Stimulated activated naive CD8-positive, alpha-beta T cell treated with anti-CD3 and anti-CD28 coated beads, Interleukin-15, Interleukin-2, amounts not matched to agents 100 ng/mL and 50 ng/mL, for 24 hours (primary cell): Measurements from ENCODE around the gene HSPA2.
"Not testable (repeated sequence)": the region's sequence is repeated elsewhere in the genome, so short reads cannot be mapped to it uniquely, and the experiment has no call there.

Experiments
- H3K27ac Mint-ChIP-seq: one replicate; pipeline ENCODE4 v1.8.0; 2021; ENCODE audit warnings: mild to moderate bottlenecking, mixed read lengths
- H3K27me3 Mint-ChIP-seq: one replicate; pipeline ENCODE4 v1.8.0; 2021; ENCODE audit warnings: mixed read lengths
- H3K36me3 Mint-ChIP-seq: one replicate; pipeline ENCODE4 v1.8.0; 2021; ENCODE audit warnings: low read depth, mixed read lengths
- H3K4me1 Mint-ChIP-seq: one replicate; pipeline ENCODE4 v1.8.0; 2021; ENCODE audit warnings: low read depth, mixed read lengths
- H3K4me3 Mint-ChIP-seq: one replicate; pipeline ENCODE4 v1.8.0; 2021; ENCODE audit warnings: mild to moderate bottlenecking, mixed read lengths
- H3K9me3 Mint-ChIP-seq: one replicate; pipeline ENCODE4 v1.8.0; 2021; ENCODE audit warnings: mixed read lengths

Gene HSPA2

GRCh38 chr14:64569138-64569631 is 28.6 kb downstream of the HSPA2 start:
- no peaks in the 10 kb centered on the region for H3K36me3 Mint-ChIP-seq
- no peak overlapping the region for H3K4me3 Mint-ChIP-seq
- H3K9me3 Mint-ChIP-seq = no peaks in the 10 kb centered on the region
- peaks cover 5% of the 10 kb centered on the region for H3K27me3 Mint-ChIP-seq
- no peak overlapping the region for H3K27ac Mint-ChIP-seq
- no peaks in the 10 kb centered on the region for H3K4me1 Mint-ChIP-seq

GRCh38 chr14:64569646-64570045 is 29.1 kb downstream of the HSPA2 start:
- not testable (repeated sequence) for H3K27ac Mint-ChIP-seq, H3K4me3 Mint-ChIP-seq, H3K4me1 Mint-ChIP-seq

GRCh38 chr14:64572386-64573104 is 32.0 kb downstream of the HSPA2 start:
- Mint-ChIP-seq H3K4me1 (no peaks in the 10 kb centered on the region), H3K27me3 (no peaks in the 10 kb centered on the region)

More at GRCh38 chr14:64569646-64570045, 29.1 kb downstream of the HSPA2 start:
- not testable (repeated sequence) for H3K9me3 Mint-ChIP-seq, H3K36me3 Mint-ChIP-seq, H3K27me3 Mint-ChIP-seq

GRCh38 chr14:64573109-64573508 is 32.6 kb downstream of the HSPA2 start:
- Mint-ChIP-seq H3K27ac (no peak overlapping the region), H3K4me1 (no peaks in the 10 kb centered on the region), H3K9me3 (no peaks in the 10 kb centered on the region), H3K4me3 (no peak overlapping the region), H3K36me3 (no peaks in the 10 kb centered on the region), H3K27me3 (no peaks in the 10 kb centered on the region)

More at GRCh38 chr14:64572386-64573104, 32.0 kb downstream of the HSPA2 start:
- no peaks in the 10 kb centered on the region for H3K9me3 Mint-ChIP-seq
- no peaks in the 10 kb centered on the region for H3K36me3 Mint-ChIP-seq
- H3K4me3 Mint-ChIP-seq = no peak overlapping the region
- no peak overlapping the region for H3K27ac Mint-ChIP-seq

DNA sequence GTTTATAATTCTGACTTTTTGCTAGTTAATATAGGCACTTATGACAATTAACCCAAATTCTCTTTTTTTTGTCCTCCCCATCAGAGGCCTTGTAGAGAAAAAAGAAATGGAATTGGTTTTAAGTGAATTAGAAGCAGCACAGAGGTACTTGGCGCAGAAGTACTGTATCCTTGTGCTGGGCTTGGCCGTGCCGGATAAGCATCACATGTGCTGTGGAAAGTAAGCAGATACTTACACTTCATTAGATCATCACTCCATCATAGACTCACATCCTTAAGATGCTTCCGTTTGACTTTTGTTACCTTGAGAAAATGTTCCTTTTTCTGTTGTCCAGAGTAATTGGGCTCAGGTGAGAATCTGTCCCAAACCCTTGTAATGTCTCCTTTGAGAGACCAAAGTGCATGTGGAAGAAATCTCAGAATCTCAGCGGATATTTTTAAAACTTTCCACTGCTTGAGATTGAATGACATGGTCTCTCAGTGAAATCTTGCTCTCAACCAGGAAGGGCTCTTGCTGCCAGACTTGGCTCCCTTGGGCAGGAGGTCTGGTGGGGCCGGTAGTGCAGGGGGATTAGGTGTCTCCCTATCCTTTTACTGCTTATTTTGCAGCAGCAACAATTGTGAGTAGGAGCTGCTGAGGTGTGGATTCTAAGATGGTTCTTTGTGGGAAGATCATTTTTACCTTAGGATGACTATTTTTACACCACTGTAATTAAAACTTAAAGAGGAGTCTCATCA is 34.0 kb downstream of the HSPA2 start:
- H3K4me3 Mint-ChIP-seq = no peak overlapping the region
- H3K9me3 Mint-ChIP-seq = no peaks in the 10 kb centered on the region
- no peak overlapping the region for H3K27ac Mint-ChIP-seq

DNA sequence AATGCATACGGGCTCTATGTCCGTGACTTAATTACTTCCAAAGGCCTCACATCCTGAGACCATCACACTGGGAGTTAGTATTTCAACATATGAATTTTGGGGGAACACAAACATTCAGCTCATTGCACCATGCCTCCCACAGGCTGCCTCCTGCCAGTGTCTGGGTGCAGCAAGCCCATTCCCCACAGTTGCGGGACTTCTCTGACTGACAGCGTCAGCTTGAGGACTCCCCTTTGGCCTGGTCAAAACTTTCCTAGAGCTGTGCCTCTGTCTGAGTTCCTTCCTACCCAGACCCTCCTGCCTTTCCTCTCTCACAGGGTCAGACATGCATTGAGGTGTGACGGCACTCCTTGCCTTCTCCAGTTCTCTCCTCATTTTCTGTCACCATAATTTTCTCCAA is 36.7 kb downstream of the HSPA2 start:
- Mint-ChIP-seq H3K27ac (no peak overlapping the region), H3K9me3 (no peaks in the 10 kb centered on the region), H3K4me1 (no peaks in the 10 kb centered on the region), H3K36me3 (no peaks in the 10 kb centered on the region), H3K27me3 (no peaks in the 10 kb centered on the region), H3K4me3 (no peak overlapping the region)

More for the DNA sequence above, 34.0 kb downstream of the HSPA2 start:
- Mint-ChIP-seq H3K36me3 (no peaks in the 10 kb centered on the region), H3K4me1 (no peaks in the 10 kb centered on the region), H3K27me3 (no peaks in the 10 kb centered on the region)

DNA sequence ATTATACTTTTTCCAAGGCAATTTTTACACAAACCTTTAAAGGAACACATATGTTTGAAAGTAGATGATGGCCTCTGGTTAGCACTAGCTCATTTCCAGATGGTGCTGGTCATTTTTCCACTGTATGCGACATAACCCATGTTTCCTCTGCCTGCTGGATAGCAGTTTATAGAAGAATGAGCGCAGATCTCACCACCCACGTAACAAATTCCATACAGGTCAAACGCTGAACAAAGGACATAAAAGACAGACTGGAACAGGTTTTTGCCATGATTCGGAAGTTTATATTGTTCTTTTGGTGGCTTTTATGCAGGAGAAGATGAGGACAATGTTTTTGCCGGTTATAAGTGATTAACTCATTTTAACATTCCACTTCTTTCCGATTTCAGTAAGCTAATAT is 39.9 kb downstream of the HSPA2 start:
- Mint-ChIP-seq H3K9me3 (no peaks in the 10 kb centered on the region), H3K4me3 (no peak overlapping the region), H3K36me3 (no peaks in the 10 kb centered on the region), H3K27me3 (no peaks in the 10 kb centered on the region), H3K27ac (no peak overlapping the region), H3K4me1 (no peaks in the 10 kb centered on the region)

GRCh38 chr14:64581363-64581762 is 40.8 kb downstream of the HSPA2 start:
- H3K4me1 Mint-ChIP-seq = no peaks in the 10 kb centered on the region
- no peaks in the 10 kb centered on the region for H3K27me3 Mint-ChIP-seq
- no peak overlapping the region for H3K4me3 Mint-ChIP-seq
- no peaks in the 10 kb centered on the region for H3K36me3 Mint-ChIP-seq
- H3K27ac Mint-ChIP-seq = no peak overlapping the region
- H3K9me3 Mint-ChIP-seq = no peaks in the 10 kb centered on the region

GRCh38 chr14:64581817-64582216 is 41.3 kb downstream of the HSPA2 start:
- Mint-ChIP-seq H3K9me3 (no peaks in the 10 kb centered on the region), H3K4me1 (no peaks in the 10 kb centered on the region), H3K36me3 (no peaks in the 10 kb centered on the region), H3K4me3 (no peak overlapping the region), H3K27ac (no peak overlapping the region), H3K27me3 (no peaks in the 10 kb centered on the region)

DNA sequence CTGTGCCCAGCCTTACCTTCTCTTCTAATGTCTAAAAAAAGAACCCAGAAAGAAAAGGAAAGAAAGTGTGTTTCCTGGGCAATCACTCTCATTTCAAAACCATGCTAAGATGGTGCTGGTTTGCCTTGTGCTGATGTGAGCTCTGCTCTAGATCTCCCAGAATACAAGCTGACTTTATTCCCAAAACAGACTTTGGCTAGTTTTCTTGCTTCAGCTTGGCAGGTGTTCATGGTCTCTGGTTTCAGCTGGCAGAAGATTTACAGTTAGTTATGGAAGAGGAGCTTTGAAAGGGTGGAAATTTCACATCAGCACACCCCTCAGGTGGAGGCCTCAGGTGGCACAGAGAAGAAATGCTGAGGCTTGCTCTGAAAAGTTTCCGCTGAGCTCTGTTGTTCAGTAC is 43.6 kb downstream of the HSPA2 start:
- H3K4me3 Mint-ChIP-seq = no peak overlapping the region
- H3K27ac Mint-ChIP-seq = no peak overlapping the region
- H3K4me1 Mint-ChIP-seq = no peaks in the 10 kb centered on the region
- H3K36me3 Mint-ChIP-seq = no peaks in the 10 kb centered on the region
- no peaks in the 10 kb centered on the region for H3K27me3 Mint-ChIP-seq
- H3K9me3 Mint-ChIP-seq = no peaks in the 10 kb centered on the region

DNA sequence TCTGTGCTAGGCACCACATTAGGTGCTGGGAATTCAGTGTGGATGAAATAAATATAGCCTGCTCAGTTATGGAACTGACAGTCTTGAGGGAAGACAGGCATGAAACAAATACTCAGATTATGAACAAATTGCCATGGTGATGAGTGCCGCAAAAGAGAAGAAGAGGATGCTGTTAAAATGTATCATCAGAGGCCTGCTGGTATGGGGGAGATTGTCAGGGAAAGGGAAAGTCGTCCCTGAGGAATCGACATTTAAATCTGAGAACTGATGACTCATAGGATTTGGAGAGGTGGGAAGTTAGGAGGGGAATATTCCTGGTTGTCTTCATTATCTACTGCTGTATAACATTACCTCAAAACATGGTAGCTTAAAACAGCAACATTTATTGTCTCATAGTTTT is 51.3 kb downstream of the HSPA2 start:
- Mint-ChIP-seq H3K27ac (no peak overlapping the region), H3K4me3 (no peak overlapping the region), H3K36me3 (no peaks in the 10 kb centered on the region), H3K27me3 (no peaks in the 10 kb centered on the region), H3K9me3 (no peaks in the 10 kb centered on the region), H3K4me1 (no peaks in the 10 kb centered on the region)
